GM12875 (cell line): ENCODE measurements around the gene CARMIL1.
A peak's percentile ranks its signal among the peaks of the same experiment; 100 is the strongest.

Experiments
- H3K4me3 ChIP-seq: one replicate; pipeline ENCODE4 v1.5.1; 2011; ENCODE audit warnings: low read depth, low read length, control low read depth
- CTCF ChIP-seq: IDR thresholded peaks from 2 replicates; pipeline ENCODE4 v1.5.1; 2011; ENCODE audit warnings: low read depth, mild to moderate bottlenecking, control low read depth, inconsistent platforms, low read length, moderate library complexity, borderline replicate concordance; ENCODE audit not compliant: insufficient read depth

The CARMIL1 gene

GRCh38 chr6:25278914-25279747 is at the start of gene CARMIL1:
Gene CARMIL1, plus strand, starts transcription at chr6:25279374. Its CDS starts 422 bp downstream, at chr6:25279796.
- H3K4me3 ChIP-seq: peak within 1 kb of the TSS; percentile 77
- TF ChIP-seq CTCF: peak; percentile 72

- no peak for TF ChIP-seq CTCF
Observed at GRCh38 chr6:25229671-25230321, 49.4 kb upstream of the CARMIL1 start.

GRCh38 chr6:25232479-25232878 is 46.7 kb upstream of the CARMIL1 start:
- H3K4me3 ChIP-seq: no peak overlapping the region
- TF ChIP-seq CTCF: no peak

More at GRCh38 chr6:25229671-25230321, 49.4 kb upstream of the CARMIL1 start:
- no peak overlapping the region for H3K4me3 ChIP-seq

- H3K4me3 ChIP-seq: no peak overlapping the region
- TF ChIP-seq CTCF: no peak
Observed at GRCh38 chr6:25233226-25233625, 45.9 kb upstream of the CARMIL1 start.

GRCh38 chr6:25237579-25237978 is 41.6 kb upstream of the CARMIL1 start:
- no peak for TF ChIP-seq CTCF
- H3K4me3 ChIP-seq: no peak overlapping the region

GRCh38 chr6:25239059-25239458 is 40.1 kb upstream of the CARMIL1 start:
- H3K4me3 ChIP-seq: no peak overlapping the region
- no peak for TF ChIP-seq CTCF
